Stimulated activated CD4-positive, alpha-beta T cell treated with anti-CD3 and anti-CD28 coated beads, Interleukin-12 subunit alpha, Interleukin-12 subunit beta, amount 100 ng/mL, for 24 hours (primary cell): Measurements from ENCODE around the gene GAGE2A.
"Not testable (repeated sequence)": the region's sequence is repeated elsewhere in the genome, so short reads cannot be mapped to it uniquely, and the experiment has no call there.

ENCODE experiments used
- DNase-seq, 2 experiments: peaks; one replicate each; pipeline ENCODE4 v3.0.0-alpha.2; 2020; ENCODE audit warnings: low read depth in 2 of 2

The GAGE2A gene, protein sequence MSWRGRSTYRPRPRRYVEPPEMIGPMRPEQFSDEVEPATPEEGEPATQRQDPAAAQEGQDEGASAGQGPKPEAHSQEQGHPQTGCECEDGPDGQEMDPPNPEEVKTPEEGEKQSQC

DNA sequence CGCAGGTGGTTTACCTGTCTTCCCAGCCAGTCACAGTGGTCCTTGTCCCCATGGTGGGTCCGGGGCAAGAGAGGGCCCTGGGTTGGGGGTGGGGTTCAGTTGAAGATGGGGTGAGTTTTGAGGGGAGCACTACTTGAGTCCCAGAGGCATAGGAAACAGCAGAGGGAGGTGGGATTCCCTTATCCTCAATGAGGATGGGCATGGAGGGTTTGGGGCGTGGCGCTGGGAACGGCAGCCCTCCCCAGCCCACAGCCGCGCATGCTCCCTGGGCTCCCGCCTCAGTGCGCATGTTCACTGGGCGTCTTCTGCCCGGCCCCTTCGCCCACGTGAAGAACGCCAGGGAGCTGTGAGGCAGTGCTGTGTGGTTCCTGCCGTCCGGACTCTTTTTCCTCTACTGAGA, at the start of gene GAGE2A:
Gene GAGE2A, plus strand, starts transcription at position 301 of the 400 bp plus-strand sequence. CDS start 1,155 bp downstream, outside the sequence.
- not testable (repeated sequence) for DNase-seq

DNA sequence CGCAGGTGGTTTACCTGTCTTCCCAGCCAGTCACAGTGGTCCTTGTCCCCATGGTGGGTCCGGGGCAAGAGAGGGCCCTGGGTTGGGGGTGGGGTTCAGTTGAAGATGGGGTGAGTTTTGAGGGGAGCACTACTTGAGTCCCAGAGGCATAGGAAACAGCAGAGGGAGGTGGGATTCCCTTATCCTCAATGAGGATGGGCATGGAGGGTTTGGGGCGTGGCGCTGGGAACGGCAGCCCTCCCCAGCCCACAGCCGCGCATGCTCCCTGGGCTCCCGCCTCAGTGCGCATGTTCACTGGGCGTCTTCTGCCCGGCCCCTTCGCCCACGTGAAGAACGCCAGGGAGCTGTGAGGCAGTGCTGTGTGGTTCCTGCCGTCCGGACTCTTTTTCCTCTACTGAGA, 47.9 kb upstream of the GAGE2A start, which contains the start of gene GAGE12D:
Gene GAGE12D, plus strand, starts transcription at position 301 of the 400 bp plus-strand sequence. CDS start 1,155 bp downstream, outside the sequence.
- not testable (repeated sequence) for DNase-seq

DNA sequence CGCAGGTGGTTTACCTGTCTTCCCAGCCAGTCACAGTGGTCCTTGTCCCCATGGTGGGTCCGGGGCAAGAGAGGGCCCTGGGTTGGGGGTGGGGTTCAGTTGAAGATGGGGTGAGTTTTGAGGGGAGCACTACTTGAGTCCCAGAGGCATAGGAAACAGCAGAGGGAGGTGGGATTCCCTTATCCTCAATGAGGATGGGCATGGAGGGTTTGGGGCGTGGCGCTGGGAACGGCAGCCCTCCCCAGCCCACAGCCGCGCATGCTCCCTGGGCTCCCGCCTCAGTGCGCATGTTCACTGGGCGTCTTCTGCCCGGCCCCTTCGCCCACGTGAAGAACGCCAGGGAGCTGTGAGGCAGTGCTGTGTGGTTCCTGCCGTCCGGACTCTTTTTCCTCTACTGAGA, 38.3 kb upstream of the GAGE2A start, which contains the start of gene GAGE12E:
Gene GAGE12E, plus strand, starts transcription at position 301 of the 400 bp plus-strand sequence. CDS start 1,155 bp downstream, outside the sequence.
- DNase-seq: not testable (repeated sequence)

DNA sequence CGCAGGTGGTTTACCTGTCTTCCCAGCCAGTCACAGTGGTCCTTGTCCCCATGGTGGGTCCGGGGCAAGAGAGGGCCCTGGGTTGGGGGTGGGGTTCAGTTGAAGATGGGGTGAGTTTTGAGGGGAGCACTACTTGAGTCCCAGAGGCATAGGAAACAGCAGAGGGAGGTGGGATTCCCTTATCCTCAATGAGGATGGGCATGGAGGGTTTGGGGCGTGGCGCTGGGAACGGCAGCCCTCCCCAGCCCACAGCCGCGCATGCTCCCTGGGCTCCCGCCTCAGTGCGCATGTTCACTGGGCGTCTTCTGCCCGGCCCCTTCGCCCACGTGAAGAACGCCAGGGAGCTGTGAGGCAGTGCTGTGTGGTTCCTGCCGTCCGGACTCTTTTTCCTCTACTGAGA, 28.8 kb upstream of the GAGE2A start, which contains the start of gene GAGE12F:
Gene GAGE12F, plus strand, starts transcription at position 301 of the 400 bp plus-strand sequence. CDS start 1,155 bp downstream, outside the sequence.
- not testable (repeated sequence) for DNase-seq

DNA sequence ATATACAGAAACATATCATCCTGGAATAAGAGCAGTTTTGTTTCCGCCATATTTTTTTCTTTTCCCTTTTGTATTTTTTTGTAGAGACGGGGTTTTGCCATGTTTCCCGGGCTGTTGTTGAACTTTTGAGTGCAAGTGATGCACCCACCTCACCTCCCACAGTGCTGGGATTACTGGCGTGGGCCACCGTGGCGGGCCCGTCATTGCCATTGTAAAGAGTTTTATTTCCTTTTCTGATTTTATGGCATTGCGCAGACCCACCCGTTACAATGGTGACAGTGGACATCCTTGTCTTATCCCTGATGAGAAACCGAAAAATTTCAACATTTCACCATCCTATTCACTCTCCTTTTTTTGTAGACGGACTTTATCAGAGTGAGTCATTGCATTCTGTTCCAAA, 20.6 kb upstream of the GAGE2A start:
- not testable (repeated sequence) for DNase-seq

DNA sequence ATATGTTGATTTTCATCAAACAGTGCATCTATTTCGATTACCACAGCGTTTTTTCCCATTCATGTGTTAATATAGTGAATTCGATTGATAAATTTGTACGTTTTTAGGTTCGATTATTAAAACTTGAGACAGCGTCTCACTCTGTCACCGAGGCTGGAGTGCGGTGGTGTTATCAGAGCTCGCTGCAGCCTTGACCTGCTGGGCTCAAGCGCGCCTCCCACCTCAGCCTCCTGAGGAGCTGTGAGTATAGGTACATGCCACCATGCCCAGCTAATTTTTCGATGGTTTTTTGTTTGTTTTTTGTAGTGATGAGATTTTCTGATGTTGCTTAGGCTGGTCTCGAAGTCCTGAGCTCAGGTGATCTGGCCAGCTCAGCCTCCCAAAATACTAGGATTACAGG, 20.1 kb upstream of the GAGE2A start:
- not testable (repeated sequence) for DNase-seq

DNA sequence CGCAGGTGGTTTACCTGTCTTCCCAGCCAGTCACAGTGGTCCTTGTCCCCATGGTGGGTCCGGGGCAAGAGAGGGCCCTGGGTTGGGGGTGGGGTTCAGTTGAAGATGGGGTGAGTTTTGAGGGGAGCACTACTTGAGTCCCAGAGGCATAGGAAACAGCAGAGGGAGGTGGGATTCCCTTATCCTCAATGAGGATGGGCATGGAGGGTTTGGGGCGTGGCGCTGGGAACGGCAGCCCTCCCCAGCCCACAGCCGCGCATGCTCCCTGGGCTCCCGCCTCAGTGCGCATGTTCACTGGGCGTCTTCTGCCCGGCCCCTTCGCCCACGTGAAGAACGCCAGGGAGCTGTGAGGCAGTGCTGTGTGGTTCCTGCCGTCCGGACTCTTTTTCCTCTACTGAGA, 19.2 kb upstream of the GAGE2A start, which contains the start of gene GAGE12G:
Gene GAGE12G, plus strand, starts transcription at position 301 of the 400 bp plus-strand sequence. CDS start 1,155 bp downstream, outside the sequence.
- not testable (repeated sequence) for DNase-seq

DNA sequence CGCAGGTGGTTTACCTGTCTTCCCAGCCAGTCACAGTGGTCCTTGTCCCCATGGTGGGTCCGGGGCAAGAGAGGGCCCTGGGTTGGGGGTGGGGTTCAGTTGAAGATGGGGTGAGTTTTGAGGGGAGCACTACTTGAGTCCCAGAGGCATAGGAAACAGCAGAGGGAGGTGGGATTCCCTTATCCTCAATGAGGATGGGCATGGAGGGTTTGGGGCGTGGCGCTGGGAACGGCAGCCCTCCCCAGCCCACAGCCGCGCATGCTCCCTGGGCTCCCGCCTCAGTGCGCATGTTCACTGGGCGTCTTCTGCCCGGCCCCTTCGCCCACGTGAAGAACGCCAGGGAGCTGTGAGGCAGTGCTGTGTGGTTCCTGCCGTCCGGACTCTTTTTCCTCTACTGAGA, 9.6 kb upstream of the GAGE2A start, which contains the start of gene GAGE12H:
Gene GAGE12H, plus strand, starts transcription at position 301 of the 400 bp plus-strand sequence. CDS start 1,155 bp downstream, outside the sequence.
- not testable (repeated sequence) for DNase-seq

DNA sequence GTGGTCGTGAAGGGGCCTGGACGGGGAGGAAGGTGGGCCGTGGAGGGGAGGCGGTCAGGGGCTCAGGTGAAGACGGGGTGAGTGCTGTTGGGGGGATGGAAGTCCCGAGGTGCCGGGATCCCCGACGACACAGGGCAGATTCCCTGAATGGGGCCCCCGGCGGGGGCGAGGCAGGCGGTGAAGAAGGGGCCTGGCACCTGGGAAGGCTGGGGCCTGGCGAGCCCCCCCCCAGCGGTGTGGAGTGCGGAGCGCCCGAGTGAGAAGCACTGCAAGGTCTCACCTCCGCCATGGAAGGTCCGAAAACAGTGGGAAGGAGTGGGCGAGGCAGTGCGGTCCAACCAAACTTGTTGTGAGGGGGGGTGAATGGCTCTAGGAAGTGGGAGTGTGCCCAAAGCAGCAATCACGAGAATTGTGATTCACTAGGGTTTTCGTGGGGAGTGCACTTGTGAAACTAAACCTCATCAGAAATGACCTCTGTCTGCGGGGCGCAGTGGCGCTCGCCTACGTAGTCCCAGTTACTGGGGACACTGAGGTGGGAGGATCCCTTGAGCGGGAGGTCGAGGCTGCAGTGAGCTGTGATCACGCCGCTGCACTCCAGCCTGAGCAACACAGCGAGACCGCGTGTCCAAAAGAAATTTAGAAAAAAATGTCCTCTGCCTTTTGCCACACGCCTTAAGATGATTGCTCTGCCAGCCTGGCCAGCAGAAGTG, 628 bp downstream of the GAGE2A start:
- DNase-seq: not testable (repeated sequence)

DNA sequence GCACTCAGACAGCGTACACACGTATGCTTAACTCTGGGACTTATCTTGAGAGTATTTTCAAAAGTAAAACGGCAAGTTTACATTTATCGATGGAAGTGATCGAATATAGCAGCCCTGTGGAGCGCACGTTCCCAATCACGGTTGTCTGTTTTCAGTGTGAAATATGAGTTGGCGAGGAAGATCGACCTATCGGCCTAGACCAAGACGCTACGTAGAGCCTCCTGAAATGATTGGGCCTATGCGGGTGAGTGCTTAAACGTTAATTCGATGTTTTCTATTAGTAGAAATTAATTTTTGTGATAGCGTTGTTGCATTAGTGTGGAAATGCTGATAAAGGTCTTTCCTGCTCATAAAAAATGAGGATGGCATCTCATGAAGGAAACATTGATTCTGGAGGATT, 1.2 kb downstream of the GAGE2A start:
- DNase-seq: not testable (repeated sequence)

DNA sequence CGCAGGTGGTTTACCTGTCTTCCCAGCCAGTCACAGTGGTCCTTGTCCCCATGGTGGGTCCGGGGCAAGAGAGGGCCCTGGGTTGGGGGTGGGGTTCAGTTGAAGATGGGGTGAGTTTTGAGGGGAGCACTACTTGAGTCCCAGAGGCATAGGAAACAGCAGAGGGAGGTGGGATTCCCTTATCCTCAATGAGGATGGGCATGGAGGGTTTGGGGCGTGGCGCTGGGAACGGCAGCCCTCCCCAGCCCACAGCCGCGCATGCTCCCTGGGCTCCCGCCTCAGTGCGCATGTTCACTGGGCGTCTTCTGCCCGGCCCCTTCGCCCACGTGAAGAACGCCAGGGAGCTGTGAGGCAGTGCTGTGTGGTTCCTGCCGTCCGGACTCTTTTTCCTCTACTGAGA, 9.4 kb downstream of the GAGE2A start, which contains the start of gene GAGE1:
Gene GAGE1, plus strand, starts transcription at position 301 of the 400 bp plus-strand sequence. CDS start 1,155 bp downstream, outside the sequence.
- not testable (repeated sequence) for DNase-seq

DNA sequence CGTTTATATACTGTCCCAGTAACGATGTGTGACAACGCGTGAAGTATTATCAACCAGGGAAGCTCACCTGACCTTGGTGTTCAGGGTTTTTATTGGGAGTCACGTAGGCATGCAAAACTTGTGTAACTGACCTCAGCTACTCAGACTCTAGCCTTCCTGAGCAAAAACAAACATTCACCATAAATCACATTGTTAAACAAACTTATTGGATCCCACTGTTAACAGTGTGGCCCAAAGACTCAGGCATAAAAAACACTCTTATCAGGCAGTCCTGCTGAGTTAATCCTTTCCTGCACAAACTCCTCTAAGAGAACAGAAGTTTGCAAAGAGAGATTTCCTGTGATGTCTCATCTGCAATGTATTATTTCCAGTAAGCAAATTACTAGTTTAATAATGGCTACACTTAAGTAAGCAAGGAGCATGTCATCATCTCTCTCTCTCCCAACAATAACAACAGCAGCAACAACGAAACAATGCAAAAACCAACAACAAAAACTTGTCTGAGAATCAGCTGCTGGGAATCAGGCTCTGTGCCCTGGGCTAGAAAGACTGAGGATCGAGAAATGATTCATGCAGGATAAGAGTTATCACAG, 21.5 kb downstream of the GAGE2A start:
- DNase-seq: no peak

DNA sequence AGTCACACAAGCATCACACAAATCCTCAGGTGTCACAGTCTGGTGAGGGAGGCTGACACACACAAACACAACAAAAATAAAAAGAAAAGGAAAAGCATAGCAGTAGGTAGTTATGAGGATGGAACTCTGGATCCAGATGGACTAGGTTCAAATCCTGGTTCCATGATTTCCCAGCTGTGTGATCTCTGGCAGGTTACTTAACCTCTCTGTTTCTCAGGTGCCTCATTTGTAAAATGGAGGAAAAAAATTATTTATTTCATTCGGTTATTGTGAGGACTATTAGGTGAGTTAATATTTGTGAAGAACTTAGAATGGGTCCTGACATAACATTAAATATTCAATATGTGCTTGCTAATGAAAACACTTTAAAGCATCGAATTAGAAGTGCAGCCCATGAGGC, 29.3 kb downstream of the GAGE2A start:
- no peak for DNase-seq

DNA sequence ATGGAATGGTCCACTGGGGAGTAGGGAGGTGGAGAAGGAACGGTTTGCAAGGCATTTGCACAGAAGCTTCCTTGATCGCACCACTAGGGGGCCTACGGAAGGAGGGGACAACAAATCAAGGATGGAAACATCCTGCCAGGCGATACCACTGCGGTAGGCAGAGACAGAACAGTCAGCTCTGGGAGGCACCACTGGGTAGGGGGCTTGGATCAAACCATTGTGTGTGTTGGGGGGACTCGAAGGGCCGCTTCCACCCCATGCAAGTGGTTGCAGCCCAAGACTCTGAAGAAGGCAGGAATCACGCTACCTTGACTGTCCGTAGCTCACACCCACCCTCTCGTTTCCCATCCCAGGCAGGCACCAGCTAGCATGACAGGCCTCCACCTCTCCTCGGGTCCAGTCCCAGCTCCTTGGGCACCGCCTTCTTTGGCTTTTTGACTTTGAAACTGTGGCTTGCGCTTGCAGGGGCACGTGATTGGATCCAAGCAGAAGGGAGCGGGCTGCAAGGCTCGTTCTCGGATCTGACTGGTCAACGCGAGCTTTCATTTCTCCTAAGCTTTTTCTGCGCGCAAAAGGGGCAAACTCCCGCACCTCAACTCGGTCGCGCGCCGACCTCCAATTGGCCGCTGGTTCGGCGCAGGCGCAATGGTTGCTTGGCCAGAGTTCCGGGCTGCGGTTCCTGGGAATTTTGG, 37.9 kb downstream of the GAGE2A start:
- DNase-seq: peak in 1 of 2 experiments; percentile 8

DNA sequence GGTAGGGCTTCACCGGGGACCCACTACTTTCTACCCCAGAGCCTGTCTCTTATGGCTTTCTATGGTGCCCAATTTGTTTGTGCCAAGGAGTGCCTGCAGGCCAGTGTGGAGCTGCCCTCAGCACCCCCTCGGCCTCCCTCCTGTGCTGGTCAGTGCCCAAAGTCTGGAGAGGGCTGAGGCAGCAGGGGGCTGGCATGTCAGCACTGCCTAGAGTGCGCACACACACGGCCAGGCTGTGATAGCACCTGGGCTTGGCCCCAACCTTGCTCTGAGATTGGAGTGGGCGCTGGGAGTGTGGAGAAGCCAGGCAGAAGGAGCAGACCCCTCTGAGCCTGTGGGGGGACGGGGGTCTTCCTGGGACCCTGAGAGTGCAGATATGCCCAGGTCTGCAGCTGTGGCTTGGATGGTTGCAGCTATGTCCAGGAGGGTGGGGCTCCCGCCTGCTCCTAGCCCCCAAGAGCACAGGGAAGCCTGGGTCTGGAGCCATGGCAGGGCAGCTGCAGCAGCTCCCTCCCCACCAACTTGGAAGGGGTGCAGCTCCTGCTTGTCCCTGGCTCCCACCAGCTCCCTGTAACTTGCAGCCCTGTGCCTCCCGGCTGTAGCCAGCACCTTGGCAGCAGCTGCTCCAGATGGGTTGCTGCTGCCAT, 55.8 kb downstream of the GAGE2A start:
- no peak for DNase-seq
